Esophagus muscularis mucosa (tissue), 3 donors: ENCODE data around the gene WDR27.

ENCODE experiments used
- CTCF ChIP-seq, 3 experiments: fragments of 200-600 bp in 2 of 3; fragments of 450-650 bp in 1 of 3; sonication (generic) in 2 of 3; IDR thresholded peaks; one replicate each; pipeline ENCODE4 v1.5.1; 2017 to 2019; ENCODE audit warnings: antibody characterized with exemption in 3 of 3, mild to moderate bottlenecking in 2 of 3, moderate library complexity in 1 of 3
- EP300 ChIP-seq: sonication (generic); formaldehyde crosslinking; IDR thresholded peaks from one replicate; pipeline ENCODE4 v1.6.1; 2017; ENCODE audit warnings: antibody characterized with exemption

DNA sequence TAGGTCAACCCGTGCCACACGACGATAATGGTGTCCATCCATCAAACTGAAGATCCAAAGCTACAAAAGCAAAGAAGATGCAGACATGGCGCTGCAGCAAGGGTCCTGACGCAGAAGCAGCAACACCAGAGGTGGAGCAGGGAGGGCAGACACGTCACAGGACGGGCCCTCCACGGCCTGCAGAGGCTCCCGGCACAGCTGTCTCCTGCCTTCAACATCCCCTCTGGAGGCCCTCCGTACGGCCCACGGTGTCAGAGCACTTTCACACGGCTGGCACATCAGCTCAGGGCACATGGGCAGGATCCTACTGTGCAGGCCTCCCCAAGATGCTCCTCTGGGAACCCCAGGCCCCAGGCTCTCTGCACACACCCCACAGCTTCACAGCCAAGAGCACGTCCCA, 37.6 kb downstream of the WDR27 start:
- TF ChIP-seq CTCF (IDR thresholded peaks at IDR 0.05) (no peak), EP300 (no peak)
